GM23338 (cell line): ENCODE data around the gene NDUFV2. TPM values are rescaled to one million over a fixed set of nuclear protein-coding genes. Genes with fewer than 3 reads are reported as not detected.
A peak's percentile ranks its signal among the peaks of the same experiment; 100 is the strongest.

Source experiments
- ATAC-seq: fragments of 200-7000 bp; cut with Tn5 transposase; 3 replicates; pipeline ENCODE4 v1.9.1; 2020
- DNase-seq: peaks from one replicate; pipeline ENCODE4 v3.0.0-alpha.2; 2015; ENCODE audit warnings: low spot score
- H2AFZ ChIP-seq: fragments of 200-600 bp; sonication (generic); 2 replicates; pipeline ENCODE4 v1.8.0; 2016; ENCODE audit warnings: antibody characterized with exemption, mild to moderate bottlenecking, moderate library complexity
- H3F3A ChIP-seq: fragments of 200-600 bp; sonication (generic); replicated peaks from 2 replicates; pipeline ENCODE4 v1.8.0; 2017; ENCODE audit warnings: antibody characterized with exemption, mixed run types, low read depth
- H3K27ac ChIP-seq: fragments of 200-600 bp; sonication (generic); 2 replicates; pipeline ENCODE4 v1.6.1; 2016; ENCODE audit warnings: low read depth
- H3K27me3 ChIP-seq: fragments of 200-600 bp; sonication (generic); 2 replicates; pipeline ENCODE4 v1.8.0; 2016; ENCODE audit warnings: mild to moderate bottlenecking, mixed run types, moderate library complexity; ENCODE audit not compliant: insufficient read depth
- H3K36me3 ChIP-seq: fragments of 200-600 bp; sonication (generic); 2 replicates; pipeline ENCODE4 v1.8.0; 2016; ENCODE audit warnings: mild to moderate bottlenecking; ENCODE audit not compliant: insufficient read depth
- H3K4me1 ChIP-seq: fragments of 200-600 bp; sonication (generic); 2 replicates; pipeline ENCODE4 v1.8.0; 2016; ENCODE audit warnings: mild to moderate bottlenecking, moderate library complexity; ENCODE audit not compliant: insufficient read depth
- H3K4me2 ChIP-seq: fragments of 200-600 bp; sonication (generic); 2 replicates; pipeline ENCODE4 v1.7.1; 2017; ENCODE audit warnings: mixed run types
- H3K4me3 ChIP-seq: fragments of 200-600 bp; sonication (generic); 2 replicates; pipeline ENCODE4 v1.6.1; 2016; ENCODE audit warnings: mixed run types
- H3K79me2 ChIP-seq: fragments of 200-600 bp; sonication (generic); replicated peaks from 2 replicates; pipeline ENCODE4 v1.8.0; 2017; ENCODE audit warnings: mild to moderate bottlenecking; ENCODE audit not compliant: insufficient read depth
- H3K9me2 ChIP-seq: fragments of 200-600 bp; sonication (generic); 2 replicates; pipeline ENCODE4 v1.8.0; 2017; ENCODE audit not compliant: insufficient read depth
- H4K20me1 ChIP-seq: fragments of 200-600 bp; sonication (generic); replicated peaks from 2 replicates; pipeline ENCODE4 v1.8.0; 2017; ENCODE audit warnings: mild to moderate bottlenecking; ENCODE audit not compliant: insufficient read depth
- H3K27ac Mint-ChIP-seq: 2 replicates; pipeline ENCODE4 v1.8.0; 2020; ENCODE audit warnings: inconsistent platforms, mild to moderate bottlenecking, moderate library complexity, mixed read lengths
- H3K27me3 Mint-ChIP-seq: 3 replicates; pipeline ENCODE4 v1.8.0; 2022; ENCODE audit warnings: low read depth, mild to moderate bottlenecking, moderate library complexity, mixed read lengths, inconsistent platforms; ENCODE audit not compliant: insufficient read depth, poor library complexity
- H3K36me3 Mint-ChIP-seq: 3 replicates; pipeline ENCODE4 v1.8.0; 2021; ENCODE audit warnings: low read depth, mild to moderate bottlenecking, inconsistent platforms, moderate library complexity, mixed read lengths
- H3K4me1 Mint-ChIP-seq: 3 replicates; pipeline ENCODE4 v1.8.0; 2020; ENCODE audit warnings: mild to moderate bottlenecking, inconsistent platforms, mixed read lengths
- H3K4me3 Mint-ChIP-seq: 3 replicates; pipeline ENCODE4 v1.8.0; 2021; ENCODE audit warnings: moderate library complexity, mild to moderate bottlenecking, inconsistent platforms, mixed read lengths
- H3K9me3 Mint-ChIP-seq: 3 replicates; pipeline ENCODE4 v1.8.0; 2020; ENCODE audit warnings: moderate library complexity, mild to moderate bottlenecking, inconsistent platforms, mixed read lengths
- CREB1 ChIP-seq: fragments of 250-450 bp; sonication (Bioruptor Pico); IDR thresholded peaks from 2 replicates; pipeline ENCODE4 v1.5.0; 2020; ENCODE audit warnings: low read depth, mild to moderate bottlenecking, moderate library complexity
- ETS1 ChIP-seq: IDR thresholded peaks from 2 replicates; pipeline ENCODE4 v1.6.1; 2016; ENCODE audit warnings: antibody characterized with exemption
- EZH2 ChIP-seq: fragments of 200-600 bp; sonication (generic); IDR thresholded peaks from one replicate; pipeline ENCODE4 v1.8.0; 2017; ENCODE audit warnings: antibody characterized with exemption, mild to moderate bottlenecking, low read depth; ENCODE audit not compliant: unreplicated experiment
- EZH2phosphoT487 ChIP-seq: fragments of 200-600 bp; sonication (generic); IDR thresholded peaks from one replicate; pipeline ENCODE4 v1.8.1; 2018; ENCODE audit warnings: antibody characterized with exemption; ENCODE audit not compliant: unreplicated experiment
- JUNB ChIP-seq: IDR thresholded peaks from one replicate; pipeline ENCODE4 v1.6.1; 2016; ENCODE audit warnings: antibody characterized with exemption; ENCODE audit not compliant: unreplicated experiment
- NANOG ChIP-seq: IDR thresholded peaks from 2 replicates; pipeline ENCODE4 v1.6.1; 2016; ENCODE audit warnings: antibody characterized with exemption, borderline replicate concordance
- POLR2AphosphoS5 ChIP-seq: IDR thresholded peaks from 2 replicates; pipeline ENCODE4 v1.6.1; 2016; ENCODE audit warnings: antibody characterized with exemption, low read depth
- STAT1 ChIP-seq: IDR thresholded peaks from one replicate; pipeline ENCODE4 v1.6.1; 2016; ENCODE audit warnings: antibody characterized with exemption; ENCODE audit not compliant: unreplicated experiment
- ZNF114 ChIP-seq: fragments of 250-450 bp; sonication (Bioruptor Pico); IDR thresholded peaks from 2 replicates; pipeline ENCODE4 v1.5.0; 2020; ENCODE audit warnings: mild to moderate bottlenecking, moderate library complexity
- ZNF331 ChIP-seq: fragments of 250-450 bp; sonication (Bioruptor Pico); IDR thresholded peaks from 2 replicates; pipeline ENCODE4 v1.5.0; 2020; ENCODE audit warnings: low read depth, mild to moderate bottlenecking, moderate library complexity
- ZNF462 ChIP-seq: fragments of 250-450 bp; sonication (Bioruptor Pico); IDR thresholded peaks from 2 replicates; pipeline ENCODE4 v1.5.0; 2020; ENCODE audit warnings: mild to moderate bottlenecking, moderate library complexity
- polyA plus RNA-seq: library from polyadenylated mRNA; unstranded; fragments of >200 nt; fragmentation: Nextera tagmentation; extraction: Ambion mirVana; gene quantifications from 2 replicates; pipeline ENCODE4 v1.2.1, GENCODE V29; 2016
- total RNA-seq: library from RNA; depleted of rRNA; stranded (reverse); fragments of >200 nt; shearing (Covaris generic); gene quantifications from 2 replicates; pipeline ENCODE4 v1.2.3, GENCODE V29; 2014
- TF ChIP-seq, protein P1 (sequence below), 2 experiments: fragments of 200-600 bp in 1 of 2; sonication (generic) in 1 of 2; conservative IDR thresholded peaks; 2 replicates each; pipeline versions ENCODE4 v1.5.1 to v1.6.1; 2016 to 2017; ENCODE audit warnings: antibody characterized with exemption in 2 of 2, low read depth in 2 of 2, mild to moderate bottlenecking in 2 of 2, moderate library complexity in 1 of 2
- TF ChIP-seq, protein P2 (sequence below): IDR thresholded peaks from one replicate; pipeline ENCODE4 v1.6.1; 2018; ENCODE audit warnings: antibody characterized with exemption; ENCODE audit not compliant: unreplicated experiment

The NDUFV2 gene
- total and polyA plus RNA-seq, 2 experiments from 2014 or later = 157 to 577 TPM

- Mint-ChIP-seq H3K9me3 (no peaks in the 10 kb centered on the region), H3K27me3 (no peaks in the 10 kb centered on the region), H3K4me3 (no peak overlapping the region), H3K4me1 (peaks cover 30% of the 10 kb centered on the region), H3K27ac (no peak overlapping the region), H3K36me3 (no peaks in the 10 kb centered on the region)
- TF ChIP-seq, protein P1, sequence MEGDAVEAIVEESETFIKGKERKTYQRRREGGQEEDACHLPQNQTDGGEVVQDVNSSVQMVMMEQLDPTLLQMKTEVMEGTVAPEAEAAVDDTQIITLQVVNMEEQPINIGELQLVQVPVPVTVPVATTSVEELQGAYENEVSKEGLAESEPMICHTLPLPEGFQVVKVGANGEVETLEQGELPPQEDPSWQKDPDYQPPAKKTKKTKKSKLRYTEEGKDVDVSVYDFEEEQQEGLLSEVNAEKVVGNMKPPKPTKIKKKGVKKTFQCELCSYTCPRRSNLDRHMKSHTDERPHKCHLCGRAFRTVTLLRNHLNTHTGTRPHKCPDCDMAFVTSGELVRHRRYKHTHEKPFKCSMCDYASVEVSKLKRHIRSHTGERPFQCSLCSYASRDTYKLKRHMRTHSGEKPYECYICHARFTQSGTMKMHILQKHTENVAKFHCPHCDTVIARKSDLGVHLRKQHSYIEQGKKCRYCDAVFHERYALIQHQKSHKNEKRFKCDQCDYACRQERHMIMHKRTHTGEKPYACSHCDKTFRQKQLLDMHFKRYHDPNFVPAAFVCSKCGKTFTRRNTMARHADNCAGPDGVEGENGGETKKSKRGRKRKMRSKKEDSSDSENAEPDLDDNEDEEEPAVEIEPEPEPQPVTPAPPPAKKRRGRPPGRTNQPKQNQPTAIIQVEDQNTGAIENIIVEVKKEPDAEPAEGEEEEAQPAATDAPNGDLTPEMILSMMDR (conservative IDR thresholded peaks at IDR 0.05; ENCODE audit: low read depth in 2 of 2) = no peak
- TF ChIP-seq STAT1 (no peak), CREB1 (no peak), JUNB (no peak), ZNF114 (CRISPR knock-in tag) (no peak), ZNF331 (CRISPR knock-in tag) (no peak), NANOG (no peak), ZNF462 (CRISPR knock-in tag) (no peak), ETS1 (no peak), POLR2AphosphoS5 (no peak), EZH2 (no peak), EZH2phosphoT487 (no peak)
- TF ChIP-seq, protein P2, sequence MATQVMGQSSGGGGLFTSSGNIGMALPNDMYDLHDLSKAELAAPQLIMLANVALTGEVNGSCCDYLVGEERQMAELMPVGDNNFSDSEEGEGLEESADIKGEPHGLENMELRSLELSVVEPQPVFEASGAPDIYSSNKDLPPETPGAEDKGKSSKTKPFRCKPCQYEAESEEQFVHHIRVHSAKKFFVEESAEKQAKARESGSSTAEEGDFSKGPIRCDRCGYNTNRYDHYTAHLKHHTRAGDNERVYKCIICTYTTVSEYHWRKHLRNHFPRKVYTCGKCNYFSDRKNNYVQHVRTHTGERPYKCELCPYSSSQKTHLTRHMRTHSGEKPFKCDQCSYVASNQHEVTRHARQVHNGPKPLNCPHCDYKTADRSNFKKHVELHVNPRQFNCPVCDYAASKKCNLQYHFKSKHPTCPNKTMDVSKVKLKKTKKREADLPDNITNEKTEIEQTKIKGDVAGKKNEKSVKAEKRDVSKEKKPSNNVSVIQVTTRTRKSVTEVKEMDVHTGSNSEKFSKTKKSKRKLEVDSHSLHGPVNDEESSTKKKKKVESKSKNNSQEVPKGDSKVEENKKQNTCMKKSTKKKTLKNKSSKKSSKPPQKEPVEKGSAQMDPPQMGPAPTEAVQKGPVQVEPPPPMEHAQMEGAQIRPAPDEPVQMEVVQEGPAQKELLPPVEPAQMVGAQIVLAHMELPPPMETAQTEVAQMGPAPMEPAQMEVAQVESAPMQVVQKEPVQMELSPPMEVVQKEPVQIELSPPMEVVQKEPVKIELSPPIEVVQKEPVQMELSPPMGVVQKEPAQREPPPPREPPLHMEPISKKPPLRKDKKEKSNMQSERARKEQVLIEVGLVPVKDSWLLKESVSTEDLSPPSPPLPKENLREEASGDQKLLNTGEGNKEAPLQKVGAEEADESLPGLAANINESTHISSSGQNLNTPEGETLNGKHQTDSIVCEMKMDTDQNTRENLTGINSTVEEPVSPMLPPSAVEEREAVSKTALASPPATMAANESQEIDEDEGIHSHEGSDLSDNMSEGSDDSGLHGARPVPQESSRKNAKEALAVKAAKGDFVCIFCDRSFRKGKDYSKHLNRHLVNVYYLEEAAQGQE = no peak
- DNase-seq (no peak), ATAC-seq (no peak)
- Histone ChIP-seq H2AFZ (no peak overlapping the region), H3K27me3 (no peaks in the 10 kb centered on the region), H3K4me2 (peak overlapping the region; percentile 46), H3K36me3 (no peaks in the 10 kb centered on the region), H4K20me1 (no peaks in the 10 kb centered on the region), H3K79me2 (no peaks in the 10 kb centered on the region), H3K27ac (no peak overlapping the region), H3K4me3 (no peak overlapping the region), H3K9me2 (no peaks in the 10 kb centered on the region), H3K4me1 (peaks cover 29% of the 10 kb centered on the region), H3F3A (no peaks in the 10 kb centered on the region)
Measured at GRCh38 chr18:9096007-9096371, 6.5 kb upstream of the NDUFV2 start.
